ENCODE data around the gene DSCAML1.

DNA sequence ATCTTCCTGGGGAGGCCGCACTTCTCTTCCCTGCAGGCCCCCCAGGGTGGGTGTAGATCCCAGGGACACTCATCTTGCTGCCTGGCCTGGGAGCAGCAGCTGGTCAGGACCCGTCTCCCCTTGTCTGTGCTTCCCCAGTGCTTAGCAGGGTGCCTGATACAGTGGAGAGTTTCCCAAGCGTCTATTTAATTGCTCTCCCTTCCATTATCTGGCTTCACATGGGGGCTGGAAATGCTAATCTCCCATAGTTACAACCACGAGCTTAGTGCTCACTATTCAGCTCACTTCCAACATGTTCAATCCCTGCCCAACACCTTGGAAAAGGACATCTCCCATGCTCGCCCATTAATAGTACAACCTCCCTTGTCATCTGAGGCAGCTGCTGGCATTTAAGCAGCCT lies 100.5 kb downstream of the DSCAML1 start:
- TF ChIP-seq POLR2A (IDR thresholded peaks at IDR 0.05) (no peak), EP300 (IDR thresholded peaks at IDR 0.05; ENCODE audit: low read depth) (no peak), POLR2AphosphoS5 (IDR thresholded peaks at IDR 0.05) (no peak)
- TF ChIP-seq, protein P1, sequence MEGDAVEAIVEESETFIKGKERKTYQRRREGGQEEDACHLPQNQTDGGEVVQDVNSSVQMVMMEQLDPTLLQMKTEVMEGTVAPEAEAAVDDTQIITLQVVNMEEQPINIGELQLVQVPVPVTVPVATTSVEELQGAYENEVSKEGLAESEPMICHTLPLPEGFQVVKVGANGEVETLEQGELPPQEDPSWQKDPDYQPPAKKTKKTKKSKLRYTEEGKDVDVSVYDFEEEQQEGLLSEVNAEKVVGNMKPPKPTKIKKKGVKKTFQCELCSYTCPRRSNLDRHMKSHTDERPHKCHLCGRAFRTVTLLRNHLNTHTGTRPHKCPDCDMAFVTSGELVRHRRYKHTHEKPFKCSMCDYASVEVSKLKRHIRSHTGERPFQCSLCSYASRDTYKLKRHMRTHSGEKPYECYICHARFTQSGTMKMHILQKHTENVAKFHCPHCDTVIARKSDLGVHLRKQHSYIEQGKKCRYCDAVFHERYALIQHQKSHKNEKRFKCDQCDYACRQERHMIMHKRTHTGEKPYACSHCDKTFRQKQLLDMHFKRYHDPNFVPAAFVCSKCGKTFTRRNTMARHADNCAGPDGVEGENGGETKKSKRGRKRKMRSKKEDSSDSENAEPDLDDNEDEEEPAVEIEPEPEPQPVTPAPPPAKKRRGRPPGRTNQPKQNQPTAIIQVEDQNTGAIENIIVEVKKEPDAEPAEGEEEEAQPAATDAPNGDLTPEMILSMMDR (IDR thresholded peaks at IDR 0.05) = no peak
